Measurements from ENCODE around the gene BMI1. TPM values are rescaled to one million over a fixed set of nuclear protein-coding genes. Genes with fewer than 3 reads are reported as not detected.

Gene BMI1
- total RNA-seq, 1 experiment from 2014 or later = 6.8 TPM

GRCh38 chr10:22366435-22366703 lies 45.5 kb downstream of the BMI1 start:
- no peak overlapping the region for H2AK5ac ChIP-seq (ENCODE audit: insufficient read length, low read length)
- no peak overlapping the region for H4K8ac ChIP-seq (replicated peaks; ENCODE audit: insufficient read length, low read depth, low read length)
- Mint-ChIP-seq H3K36me3 (ENCODE audit: insufficient read depth in 1 of 3, low read depth in 3 of 3) (no peaks in the 10 kb centered on the region), H3K4me1 (no peaks in the 10 kb centered on the region), H3K4me3 (no peak overlapping the region), H3K27me3 (ENCODE audit: low read depth) (no peaks in the 10 kb centered on the region; the same call in 1 of the 2 replicates), H3K9me3 (no peaks in the 10 kb centered on the region), H3K27ac (no peak overlapping the region)
- H3K14ac ChIP-seq (ENCODE audit: insufficient read depth, low read length) = no peak overlapping the region
- no peak overlapping the region for H3T11ph ChIP-seq (ENCODE audit: low read length)
- no peak overlapping the region for H3K56ac ChIP-seq (ENCODE audit: insufficient read length, low read depth, low read length)
- H3K27ac ChIP-seq (ENCODE audit: insufficient read length, low read depth, low read length) = no peak overlapping the region
- no peaks in the 10 kb centered on the region for H3K79me2 ChIP-seq (ENCODE audit: insufficient read depth, low read length)
- no peaks in the 10 kb centered on the region for H3K79me1 ChIP-seq (ENCODE audit: insufficient read depth, low read depth, low read length, poor library complexity, severe bottlenecking)
- H4K20me1 ChIP-seq (ENCODE audit: control insufficient read depth, insufficient read depth, insufficient read length) = no peaks in the 10 kb centered on the region
- no peak overlapping the region for H2BK120ac ChIP-seq (ENCODE audit: low read depth, low read length, poor library complexity, severe bottlenecking)
- no peaks in the 10 kb centered on the region for H3K9me3 ChIP-seq (ENCODE audit: control insufficient read depth, low read depth, low read length)
- H3K4me2 ChIP-seq (ENCODE audit: insufficient read depth, insufficient read length, low read length) = no peak overlapping the region
- TF ChIP-seq CTCF (conservative IDR thresholded peaks at IDR 0.05) = no peak
- DNase-seq = no peak
- H2AFZ ChIP-seq (ENCODE audit: low read length) = no peak overlapping the region
- H4K91ac ChIP-seq (ENCODE audit: insufficient read length, low read depth, low read length) = no peak overlapping the region
- H2BK20ac ChIP-seq (ENCODE audit: low read depth, low read length, poor library complexity, severe bottlenecking) = no peak overlapping the region
- no peak overlapping the region for H2BK15ac ChIP-seq (ENCODE audit: low read depth, low read length)
- H2BK5ac ChIP-seq (ENCODE audit: insufficient read length, low read length) = no peak overlapping the region
- H3K23me2 ChIP-seq (ENCODE audit: insufficient read length, low read depth, low read length, poor library complexity, severe bottlenecking) = no peaks in the 10 kb centered on the region
- H3K4me1 ChIP-seq (ENCODE audit: insufficient read depth, low read length) = no peaks in the 10 kb centered on the region
- no peak overlapping the region for H4K5ac ChIP-seq (ENCODE audit: insufficient read length, low read depth, low read length)
- no peaks in the 10 kb centered on the region for H3K27me3 ChIP-seq (ENCODE audit: insufficient read depth, low read length)
- no peak overlapping the region for H3K18ac ChIP-seq (ENCODE audit: insufficient read length, low read depth, low read length)
- H3K23ac ChIP-seq (ENCODE audit: insufficient read length, low read depth, low read length) = no peak overlapping the region
- no peak overlapping the region for H3K9ac ChIP-seq (ENCODE audit: extremely low read depth, insufficient read length, low read length)
- no peak overlapping the region for H2BK12ac ChIP-seq (ENCODE audit: insufficient read length, low read depth, low read length)
- H3K4ac ChIP-seq (ENCODE audit: low read depth, low read length) = no peak overlapping the region
